Stimulated activated CD8-positive, alpha-beta memory T cell treated with anti-CD3 and anti-CD28 coated beads, Interleukin-4, amount 100 ng/mL, for 4 hours (primary cell): ENCODE data around the gene ZNF624.
"Not testable (repeated sequence)": the region's sequence is repeated elsewhere in the genome, so short reads cannot be mapped to it uniquely, and the experiment has no call there.

Experiments used
- DNase-seq, 2 donors: peaks; one replicate each; pipeline ENCODE4 v3.0.0-alpha.2; 2020; ENCODE audit warnings: low read depth in 2 of 2, low spot score in 1 of 2

Gene ZNF624

DNA sequence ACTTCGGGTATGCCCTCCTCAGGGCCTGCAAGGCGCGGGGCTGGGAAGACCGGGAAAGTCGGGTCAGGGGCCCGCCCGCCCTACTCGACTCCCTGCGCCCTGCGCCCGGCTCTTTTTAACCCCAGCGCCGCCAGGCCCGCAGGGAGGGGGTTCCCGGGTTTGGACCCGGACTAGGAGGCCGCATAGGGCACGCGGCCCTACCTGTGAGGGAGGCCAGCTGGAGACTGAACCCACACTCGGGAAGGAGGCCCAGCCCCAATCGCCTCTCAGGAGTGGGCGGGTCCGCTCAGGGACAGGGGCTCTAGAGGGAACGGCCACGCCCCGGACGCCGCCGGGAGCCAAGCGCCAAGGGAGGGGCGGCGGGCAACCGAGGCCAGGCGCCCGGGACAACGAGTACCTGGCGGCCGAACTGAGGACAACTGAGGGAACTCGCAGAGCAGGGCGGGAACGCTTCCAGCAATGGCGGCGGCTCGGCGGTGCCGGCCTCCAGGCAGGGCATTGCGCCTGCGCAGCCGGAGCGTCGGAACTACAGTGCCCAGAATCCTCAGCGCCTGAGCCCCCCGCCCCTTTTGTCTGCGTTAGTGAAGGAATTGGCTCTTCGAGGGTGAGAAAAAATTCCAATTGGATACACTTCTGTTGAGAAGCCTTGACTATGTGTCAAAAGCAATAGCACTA lies at the start of gene ZNF624:
Gene ZNF624, minus strand, starts transcription at position 484 of the 675 bp plus-strand sequence.
- peak; percentile 65 to 70 for DNase-seq

DNA sequence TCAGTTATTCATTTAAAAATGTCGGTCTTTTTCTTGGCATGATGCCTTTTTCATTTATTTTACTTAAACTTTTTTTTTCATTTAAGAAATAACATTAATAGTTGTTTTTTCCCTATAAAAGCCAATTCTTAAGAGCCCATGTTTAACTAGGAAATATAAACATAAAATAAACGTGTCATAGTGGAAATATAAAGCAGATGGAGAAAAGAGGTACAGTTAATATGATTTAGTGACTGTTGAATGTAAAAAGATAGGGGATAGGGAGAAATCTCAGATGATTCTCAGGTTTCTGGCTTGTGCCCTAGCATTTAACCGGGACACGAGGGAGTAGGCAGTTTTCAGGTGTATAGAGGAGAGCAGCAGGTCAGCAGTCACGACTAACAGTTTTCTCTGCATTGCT lies 44.0 kb upstream of the ZNF624 start:
- not testable (repeated sequence) for DNase-seq

DNA sequence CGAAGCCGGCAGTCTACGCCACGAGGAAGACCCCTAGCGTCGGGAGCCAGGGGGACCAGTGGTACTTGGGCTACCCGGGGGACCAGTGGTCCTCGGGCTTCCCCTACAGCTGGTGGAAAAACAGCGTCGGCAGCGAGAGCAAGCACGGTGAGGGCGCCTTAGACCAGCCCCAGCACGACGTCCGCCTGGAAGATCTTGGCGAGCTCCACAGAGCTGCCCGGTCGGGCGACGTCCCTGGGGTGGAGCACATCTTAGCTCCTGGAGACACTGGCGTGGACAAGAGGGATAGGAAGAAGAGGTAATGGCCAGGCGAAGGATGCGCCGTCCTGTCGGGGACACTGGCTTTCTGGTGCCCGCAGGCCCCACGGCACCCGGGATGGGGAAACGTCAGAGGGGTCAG lies 36.8 kb upstream of the ZNF624 start:
- DNase-seq = not testable (repeated sequence)

DNA sequence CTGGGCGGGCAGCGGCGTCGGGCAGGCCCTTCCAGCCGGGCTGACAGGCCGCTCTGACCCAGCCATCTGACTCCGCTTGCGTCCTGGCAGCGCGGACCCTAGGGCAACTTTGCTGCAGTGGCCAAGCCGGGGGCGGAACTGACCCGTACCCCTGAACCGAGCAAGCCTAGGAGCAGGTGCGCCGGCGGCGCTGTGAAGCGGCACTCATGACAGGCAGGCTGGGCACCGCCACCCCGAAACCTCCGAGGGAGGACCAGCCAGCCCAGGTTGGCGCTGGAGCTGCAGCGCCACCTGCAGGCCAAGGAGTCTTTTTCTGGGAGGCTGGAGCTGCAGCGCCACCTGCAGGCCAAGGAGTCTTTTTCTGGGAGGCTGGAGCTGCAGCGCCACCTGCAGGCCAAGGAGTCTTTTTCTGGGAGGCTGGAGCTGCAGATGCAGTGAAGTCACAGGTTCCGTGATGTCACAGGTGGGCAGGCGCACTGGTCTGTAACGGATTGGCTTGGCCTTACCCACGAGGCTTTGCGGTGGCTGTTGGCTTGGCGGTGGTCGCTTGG lies 36.2 kb upstream of the ZNF624 start, which contains the start of gene CCDC144A:
Gene CCDC144A, plus strand, starts transcription at position 511 of the 551 bp plus-strand sequence. CDS start 160 bp downstream, outside the sequence.
- DNase-seq = peak in 1 of 2 donors; percentile 7

DNA sequence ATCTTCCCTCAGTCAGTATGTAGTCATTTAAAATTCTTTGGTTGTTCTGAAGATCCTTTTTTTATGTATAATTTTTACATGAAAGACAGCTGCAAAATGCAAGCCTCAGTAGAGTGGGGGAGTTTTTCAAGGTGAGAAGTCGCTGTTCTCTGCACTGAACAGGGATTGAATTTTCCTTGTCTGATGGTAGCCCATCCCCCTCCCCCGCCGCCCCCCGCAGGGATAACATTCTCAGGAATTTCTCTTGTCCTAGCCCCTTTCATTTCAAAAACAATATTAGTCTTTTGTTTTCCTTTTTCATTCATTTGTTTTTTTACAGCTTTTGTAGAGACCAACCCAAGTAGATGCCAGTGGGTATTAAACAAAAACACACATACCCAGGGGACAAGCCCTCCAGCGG lies 33.5 kb upstream of the ZNF624 start:
- not testable (repeated sequence) for DNase-seq

DNA sequence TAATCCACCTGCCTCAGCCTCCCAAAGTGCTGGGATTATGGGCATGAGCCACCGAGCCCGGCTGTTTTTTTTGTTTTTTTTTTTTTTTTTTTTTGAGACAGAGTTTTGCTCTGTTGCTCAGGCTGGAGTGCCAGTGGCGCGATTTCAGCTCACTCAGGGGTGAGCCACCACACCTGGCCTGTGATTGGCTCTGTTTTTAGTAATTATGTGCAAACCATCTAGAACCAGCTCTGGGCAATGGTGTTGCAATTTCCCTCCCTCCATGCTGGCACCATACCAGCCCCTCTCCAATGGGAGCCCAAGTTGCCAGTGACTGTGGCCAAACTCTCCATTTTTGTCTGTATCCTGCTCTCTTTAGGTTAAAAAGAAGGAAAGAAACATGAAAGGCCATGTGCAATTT lies 32.4 kb upstream of the ZNF624 start:
- not testable (repeated sequence) for DNase-seq

DNA sequence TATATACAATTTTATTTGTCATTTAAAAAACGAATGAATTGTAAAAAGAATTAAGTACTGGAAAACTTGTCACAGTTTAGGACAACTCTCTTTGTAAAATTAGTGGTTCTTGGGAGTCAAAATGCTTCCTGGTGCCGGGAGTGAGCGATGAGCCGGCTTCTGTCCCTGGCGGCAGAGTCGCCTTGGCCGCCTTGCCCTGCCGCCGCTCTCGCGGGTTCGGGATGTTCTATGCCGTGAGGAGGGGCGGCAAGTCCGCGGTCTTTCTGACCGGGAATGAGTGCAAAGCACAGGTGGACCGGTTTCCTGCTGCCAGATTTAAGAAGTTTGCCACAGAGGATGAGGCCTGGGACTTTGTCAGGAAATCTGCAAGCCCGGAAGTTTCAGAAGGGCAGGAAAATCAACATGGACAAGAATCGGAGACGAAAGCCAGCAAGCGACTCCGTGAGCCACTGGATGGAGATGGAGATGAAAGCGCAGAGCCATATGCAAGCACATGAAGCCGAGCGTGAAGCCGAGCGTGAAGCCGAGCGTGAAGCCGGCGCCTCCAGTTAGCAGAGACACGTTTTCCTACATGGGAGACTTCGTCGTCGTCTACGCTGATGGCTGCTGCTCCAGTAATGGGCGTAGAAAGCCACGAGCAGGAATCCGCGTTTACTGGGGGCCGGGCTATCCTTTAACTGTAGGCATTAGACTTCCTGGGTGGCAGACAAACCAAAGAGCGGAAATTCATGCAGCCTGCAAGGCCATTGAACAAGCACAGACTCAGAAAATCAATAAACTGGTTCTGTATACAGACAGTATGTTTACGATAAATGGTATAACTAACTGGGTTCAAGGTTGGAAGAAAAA lies 29.9 kb upstream of the ZNF624 start:
- DNase-seq = not testable (repeated sequence)

DNA sequence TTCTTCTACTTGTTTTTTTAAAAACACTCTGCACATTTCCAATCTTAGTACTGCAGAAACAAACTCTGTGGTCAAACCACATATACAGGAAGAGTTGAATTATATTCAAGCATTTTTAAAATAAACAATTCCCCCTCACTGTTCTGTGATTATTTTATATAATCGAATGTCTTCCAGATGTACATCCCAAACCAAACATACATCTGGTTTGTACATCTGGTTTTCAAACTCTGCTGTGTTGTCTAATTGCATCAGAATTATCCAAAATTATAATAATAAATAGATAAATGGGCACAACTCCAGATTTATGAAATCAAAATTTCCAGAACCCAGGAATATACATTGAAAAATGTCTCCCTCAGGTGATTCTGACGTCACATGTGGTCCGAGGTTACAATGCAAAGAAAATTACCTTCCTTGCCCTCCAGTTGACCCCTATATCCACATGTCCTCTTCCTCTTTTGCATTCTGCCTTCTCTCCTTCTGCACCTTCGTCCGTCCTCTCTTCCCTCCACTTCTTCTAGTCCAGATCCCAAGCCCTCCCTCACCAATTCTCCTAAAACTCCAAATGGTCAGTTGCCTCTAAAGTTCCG lies 23.1 kb upstream of the ZNF624 start:
- no peak for DNase-seq

DNA sequence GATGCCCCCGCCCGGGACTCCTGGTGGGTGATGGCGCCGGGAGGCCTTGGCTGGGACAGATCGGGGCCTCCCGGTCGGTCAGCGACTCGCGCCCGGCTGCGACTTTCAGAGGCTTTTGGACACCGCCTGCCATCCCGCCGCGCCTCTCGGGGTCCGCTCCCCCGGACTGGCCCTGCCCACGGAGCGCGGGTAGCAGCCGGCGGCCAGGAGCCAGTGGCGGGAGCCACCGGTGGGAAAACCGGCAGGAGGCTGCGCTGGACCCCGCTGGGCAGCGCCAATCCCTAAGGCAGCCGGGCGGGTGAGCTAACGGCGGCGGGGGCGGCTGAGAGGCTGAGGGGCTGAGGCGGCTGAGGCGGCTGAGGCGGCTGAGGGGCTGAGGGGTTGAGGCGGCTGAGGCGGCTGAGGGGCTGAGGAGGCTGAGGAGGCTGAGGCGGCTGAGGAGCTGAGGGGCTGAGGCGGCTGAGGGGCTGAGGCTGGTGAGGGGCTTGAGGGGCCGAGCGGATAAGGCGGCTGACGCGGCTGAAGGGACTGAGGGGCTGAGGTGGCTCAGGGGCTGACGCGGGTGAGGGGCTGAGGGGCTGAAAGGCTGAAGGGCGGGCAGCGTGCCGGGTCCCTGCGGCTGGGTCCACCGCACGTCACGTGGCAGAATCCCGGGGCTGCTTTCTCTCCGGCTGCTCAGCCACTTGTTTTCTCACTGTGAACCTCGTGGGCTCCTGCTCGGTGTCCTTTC lies 13.4 kb upstream of the ZNF624 start:
- DNase-seq = not testable (repeated sequence)

DNA sequence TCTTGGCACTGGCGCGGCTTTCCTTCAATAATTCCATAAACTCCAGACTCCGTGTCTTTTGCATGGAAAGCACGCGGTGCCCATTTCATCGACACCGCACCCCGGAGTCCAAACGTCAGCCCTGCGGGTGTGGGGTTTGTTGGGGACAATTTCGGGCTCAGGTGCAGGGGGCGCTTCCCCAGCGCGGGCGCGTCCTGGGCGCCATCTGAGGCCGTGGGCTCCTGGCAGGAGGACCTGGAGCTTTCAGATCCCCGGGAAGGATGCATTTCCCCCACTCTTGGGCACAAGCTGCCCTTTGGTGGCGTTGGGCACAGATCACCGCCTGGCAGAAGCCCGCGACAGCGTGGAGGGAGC lies 12.9 kb upstream of the ZNF624 start:
- not testable (repeated sequence) for DNase-seq

DNA sequence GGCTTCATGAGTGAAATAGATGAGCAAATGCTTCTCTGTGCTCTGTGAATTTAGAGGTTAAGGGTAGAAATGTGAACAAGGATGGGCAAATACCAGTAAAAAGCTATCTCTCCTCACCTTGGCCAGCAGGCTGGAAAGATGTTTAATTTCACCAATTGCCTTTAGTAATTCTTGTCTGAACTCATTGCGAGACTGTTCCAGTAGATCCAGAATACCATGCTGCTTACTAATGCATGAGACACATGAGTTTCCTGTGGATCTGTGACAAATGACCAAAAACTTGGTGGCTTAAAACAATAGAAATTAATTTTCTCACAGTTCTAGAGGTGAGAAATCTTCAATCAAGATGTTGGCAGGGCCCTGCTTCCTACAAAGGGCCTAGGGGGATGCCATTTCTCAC lies 9.3 kb upstream of the ZNF624 start:
- DNase-seq = no peak

DNA sequence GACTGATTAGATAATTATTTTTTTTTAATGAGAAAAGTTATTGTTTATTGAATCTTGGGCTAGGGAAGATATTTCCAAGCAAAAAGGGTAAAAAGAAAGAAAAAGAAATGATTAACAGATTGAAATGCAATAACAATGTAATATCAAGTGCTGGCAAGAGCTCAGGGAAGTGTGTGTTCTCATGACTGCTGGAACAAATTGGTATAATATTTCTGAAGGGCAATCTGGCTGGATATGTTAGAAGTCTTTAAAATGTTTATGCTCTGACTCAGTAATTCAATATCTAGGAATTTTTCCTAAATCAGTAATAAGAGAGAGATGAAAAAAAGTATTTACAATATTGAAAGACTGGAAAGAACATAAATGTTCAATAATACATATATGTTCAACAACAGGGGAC lies 7.6 kb upstream of the ZNF624 start:
- DNase-seq = no peak

DNA sequence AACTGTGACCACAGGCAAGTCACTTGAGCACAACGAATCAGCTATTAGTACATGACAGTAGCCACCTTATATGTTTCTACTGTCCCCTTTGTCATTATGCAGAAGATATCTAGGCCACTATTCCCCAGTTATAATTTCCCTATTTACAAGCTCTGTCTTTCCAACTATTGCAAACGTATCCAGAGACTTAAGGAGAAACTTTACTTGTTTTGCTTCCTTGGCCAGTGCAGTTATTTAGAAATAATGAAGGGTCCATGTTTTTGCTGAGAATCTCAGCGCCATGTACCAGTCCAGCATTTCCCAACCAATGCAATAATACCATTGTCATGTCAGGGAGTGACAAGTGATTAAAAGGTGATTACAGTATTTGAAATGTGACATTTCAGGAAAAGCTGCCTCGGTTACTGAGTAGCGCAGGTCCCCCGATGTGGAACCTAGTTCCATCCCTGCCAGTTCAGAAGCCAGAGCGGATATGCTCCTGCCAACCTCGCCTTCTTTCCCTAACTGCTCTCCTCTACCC lies 743 bp downstream of the ZNF624 start:
- no peak for DNase-seq

DNA sequence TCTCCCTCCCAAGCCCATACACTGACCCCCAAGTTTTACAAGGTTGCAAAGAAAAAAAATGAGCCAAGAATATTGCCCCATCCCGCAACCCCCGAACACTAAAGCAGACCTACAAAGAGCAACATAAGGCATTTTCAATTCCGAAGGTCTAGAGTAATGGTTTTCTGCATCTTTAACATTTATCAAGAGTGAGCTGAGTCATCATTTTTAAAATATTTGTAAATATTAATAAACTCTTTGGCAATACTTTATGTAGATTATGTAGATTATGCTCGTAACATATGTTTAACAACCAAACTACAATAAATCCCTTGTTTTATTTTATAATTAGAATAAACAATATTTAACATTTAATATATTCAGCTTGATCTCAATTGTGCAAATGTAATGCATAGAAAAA lies 1.4 kb downstream of the ZNF624 start:
- DNase-seq = no peak

DNA sequence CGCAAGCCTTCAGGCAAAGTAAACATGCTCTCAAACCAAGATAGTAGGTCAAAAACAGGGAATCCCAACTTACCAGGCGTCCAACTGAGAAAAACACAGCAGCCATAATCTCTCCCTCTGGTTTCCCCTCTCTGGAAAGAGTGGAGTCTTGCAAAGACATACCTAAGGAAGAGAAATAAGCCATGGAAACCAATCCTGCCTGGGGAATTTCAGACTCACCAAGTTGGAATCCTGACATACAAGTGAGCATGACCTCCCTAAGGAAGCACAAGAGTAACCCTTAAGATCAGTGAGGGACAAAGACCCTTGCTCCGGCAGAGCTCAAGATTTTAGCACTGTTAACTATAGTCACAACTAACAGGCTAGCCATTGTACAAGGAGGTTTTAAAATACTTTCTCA lies 4.1 kb downstream of the ZNF624 start:
- no peak for DNase-seq

DNA sequence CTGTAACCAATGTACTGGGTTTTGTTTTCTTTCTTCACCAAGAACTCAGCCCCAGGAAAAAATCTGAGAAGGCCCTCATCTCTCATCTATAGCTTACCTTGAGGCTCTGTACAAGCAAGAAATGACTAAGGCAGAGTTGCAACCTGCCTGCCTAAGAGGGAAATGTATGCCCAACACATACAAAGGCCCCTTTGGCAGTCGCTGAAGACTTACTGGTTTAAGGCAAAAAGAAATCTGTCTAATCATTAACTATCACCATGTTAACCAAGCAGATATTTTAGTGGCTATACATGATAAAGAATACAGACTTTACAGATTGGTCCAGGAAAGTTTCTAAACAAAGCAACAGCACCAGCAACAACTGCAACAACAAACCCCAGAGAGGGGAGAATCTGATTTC lies 14.2 kb downstream of the ZNF624 start:
- no peak for DNase-seq

DNA sequence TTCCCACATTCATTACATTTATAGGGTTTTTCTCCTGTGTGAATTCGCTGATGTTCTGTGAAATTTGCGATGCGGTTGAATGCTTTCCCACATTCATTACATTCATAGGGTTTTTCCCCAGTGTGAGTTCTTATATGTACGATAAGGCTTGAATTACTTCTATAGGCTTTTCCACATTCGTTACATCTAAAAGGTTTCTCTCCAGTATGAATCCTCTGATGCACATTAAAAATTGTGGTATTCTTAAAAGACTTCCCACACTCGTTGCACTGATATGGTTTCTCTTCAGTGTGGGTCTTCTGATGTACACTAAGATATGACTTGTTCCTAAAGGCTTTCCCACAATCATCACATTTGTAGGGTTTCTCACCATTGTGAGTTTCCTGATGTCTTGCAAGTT lies 30.4 kb downstream of the ZNF624 start:
- no peak for DNase-seq

DNA sequence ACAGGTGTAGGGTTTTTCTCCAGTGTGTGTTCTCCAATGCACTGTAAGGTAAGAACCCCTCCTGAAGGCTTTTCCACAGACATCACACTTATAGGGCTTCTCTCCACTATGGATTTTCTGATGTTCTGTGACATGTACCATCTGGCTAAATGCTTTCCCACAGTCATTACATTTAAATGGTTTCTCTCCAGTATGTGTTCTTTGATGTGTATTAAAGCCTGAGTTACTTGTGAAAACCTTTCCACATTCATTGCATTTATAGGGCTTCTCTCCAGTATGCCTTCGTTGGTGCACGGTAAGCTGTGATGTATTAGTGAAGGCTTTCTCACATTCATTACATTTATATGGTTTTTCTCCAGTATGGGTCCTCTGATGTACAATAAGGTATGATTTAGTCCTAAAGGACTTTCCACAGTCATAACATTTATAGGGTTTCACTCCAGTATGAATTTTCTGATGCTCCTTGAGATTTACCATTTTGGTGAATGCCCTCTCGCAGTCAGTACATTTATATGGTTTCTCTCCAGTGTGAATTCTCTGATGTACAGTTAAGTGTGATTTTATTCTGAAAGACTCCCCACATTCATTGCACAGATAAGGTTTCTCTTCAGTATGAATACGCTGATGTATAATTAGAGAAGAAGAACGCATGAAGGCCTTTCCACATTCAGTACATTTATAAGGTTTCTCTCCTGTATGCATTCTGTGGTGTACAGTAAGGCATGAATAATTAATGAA lies 30.9 kb downstream of the ZNF624 start:
- DNase-seq = no peak

DNA sequence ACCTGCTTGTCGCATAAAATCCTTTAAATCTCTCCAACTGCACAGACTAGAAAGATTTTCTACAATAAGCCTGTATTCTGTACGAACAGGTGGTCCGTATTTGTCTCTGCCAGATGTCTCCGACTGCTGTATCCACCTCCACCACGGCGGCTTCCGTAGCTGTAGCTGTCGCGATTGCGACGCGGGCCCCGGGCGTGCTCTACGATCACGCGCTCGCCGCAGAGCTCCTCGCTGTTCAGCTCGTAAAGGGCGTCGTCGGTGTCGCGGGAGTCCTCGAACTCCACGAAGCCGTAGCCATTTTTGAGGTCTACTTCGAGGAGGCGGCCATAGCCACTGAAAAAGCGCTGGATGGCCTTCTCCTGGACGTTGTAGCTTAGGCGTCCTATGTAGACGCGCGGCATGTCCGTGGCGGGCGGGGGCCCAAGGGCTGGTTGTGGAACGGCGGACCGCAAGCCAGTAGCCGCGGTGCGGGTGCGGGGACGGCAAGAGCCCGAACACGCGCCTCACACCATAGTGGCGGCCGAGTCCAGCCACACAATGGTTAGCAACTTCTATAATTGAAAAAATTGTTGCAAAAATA lies 36.1 kb downstream of the ZNF624 start:
- DNase-seq = no peak

DNA sequence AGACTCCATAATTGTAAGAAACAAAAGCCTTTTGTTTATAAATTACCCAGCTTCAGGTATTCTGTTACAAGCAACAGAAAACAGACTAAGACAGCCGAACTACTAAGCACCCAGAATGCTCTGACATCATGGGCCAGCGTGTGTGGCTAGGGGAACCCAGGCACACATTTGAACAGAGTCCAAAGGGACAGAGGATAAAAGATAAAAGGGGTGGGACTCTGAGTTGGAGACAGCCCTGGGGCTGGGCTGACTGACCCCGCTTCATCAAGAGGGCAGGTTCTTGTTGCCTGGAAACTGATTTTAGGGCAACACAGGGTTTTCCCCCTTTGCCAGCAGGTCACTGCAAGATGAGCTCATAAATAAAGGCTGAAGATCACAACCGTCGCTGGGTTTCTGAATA lies 54.1 kb downstream of the ZNF624 start:
- no peak for DNase-seq
